ENCODE measurements around the gene XIRP1.

DNA sequence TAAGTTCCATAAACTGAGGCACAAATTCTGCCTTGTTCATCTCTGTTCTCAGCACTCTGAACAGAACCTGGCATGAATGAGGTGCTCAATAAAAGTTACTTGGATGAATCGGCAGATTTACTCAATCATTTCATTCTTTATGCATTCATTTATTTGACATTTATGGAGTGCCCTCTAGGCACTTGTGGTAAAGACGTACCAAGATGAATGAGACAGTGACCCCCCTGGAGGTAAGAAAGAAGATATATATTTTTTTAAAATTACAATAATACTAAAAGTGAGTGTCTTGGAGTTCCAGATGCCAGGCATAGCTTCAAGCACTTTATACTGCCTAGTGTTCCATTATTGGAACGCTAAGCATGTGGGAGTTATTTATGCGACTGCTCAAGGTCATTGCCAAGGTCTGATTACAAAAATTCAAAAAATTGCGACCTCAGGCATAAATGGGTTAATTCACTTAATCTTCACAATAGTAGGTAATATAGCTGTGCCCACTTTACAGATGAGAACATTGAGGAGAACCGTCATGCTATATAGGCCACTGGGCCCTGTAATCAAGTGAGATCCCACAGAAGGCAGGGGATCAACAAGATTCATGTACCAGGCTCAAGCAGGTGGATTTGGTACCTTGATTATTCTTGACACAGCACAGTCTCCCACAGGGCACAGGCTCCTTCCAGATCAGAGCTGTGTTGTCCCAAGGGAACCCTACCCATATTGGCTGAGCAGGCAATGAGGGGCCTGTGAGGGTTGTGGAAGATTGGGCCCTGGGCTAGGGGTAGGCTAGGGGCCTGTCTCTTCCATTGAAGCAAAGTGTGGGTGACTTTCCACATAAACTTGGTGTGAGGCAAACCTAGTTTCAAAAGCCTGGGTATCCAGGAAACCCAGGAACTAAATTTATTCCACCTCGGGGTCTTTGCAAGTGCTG lies 10.7 kb downstream of the XIRP1 start:
- TF ChIP-seq NFIC (IDR thresholded peaks at IDR 0.05) = no peak
- no peak for TF ChIP-seq CREB1 (IDR thresholded peaks at IDR 0.05; ENCODE audit: low read depth)
- no peak for TF ChIP-seq FOXM1 (IDR thresholded peaks at IDR 0.05; ENCODE audit: borderline replicate concordance, low read depth)
- TF ChIP-seq USF1 (IDR thresholded peaks at IDR 0.05) = no peak
- TF ChIP-seq CEBPB (IDR thresholded peaks at IDR 0.05) = no peak
- no peak for TF ChIP-seq EP300 (IDR thresholded peaks at IDR 0.05; ENCODE audit: borderline replicate concordance)
- no peak for TF ChIP-seq TAF1 (IDR thresholded peaks at IDR 0.05; ENCODE audit: low read depth)
- TF ChIP-seq TEAD4 (IDR thresholded peaks at IDR 0.05) = no peak
- TF ChIP-seq MAX (IDR thresholded peaks at IDR 0.05) = no peak
- no peak for TF ChIP-seq ZBTB7A (IDR thresholded peaks at IDR 0.05; ENCODE audit: low read depth)
